Astrocyte of the spinal cord (primary cell): ENCODE data around the gene SEC24A.
"Not testable (repeated sequence)": the region's sequence is repeated elsewhere in the genome, so short reads cannot be mapped to it uniquely, and the experiment has no call there.

ENCODE experiments used
- DNase-seq: peaks from one replicate; pipeline ENCODE4 v3.0.0; 2011; ENCODE audit warnings: low read depth, low spot score
- H3K4me3 ChIP-seq: 2 replicates; pipeline ENCODE4 v1.5.1; 2011; ENCODE audit warnings: low read depth, mild to moderate bottlenecking, low read length, moderate library complexity
- in situ Hi-C: cut with HindIII; loops from 2 replicates; pipeline ENCODE4 v1.10.0; 2017; ENCODE audit warnings: low sequenced_read_pairs
- TF ChIP-seq, protein P1 (sequence below): IDR thresholded peaks from 2 replicates; pipeline ENCODE4 v1.5.1; 2012; ENCODE audit warnings: low read depth, mild to moderate bottlenecking, low read length, inconsistent platforms

The SEC24A gene

DNA sequence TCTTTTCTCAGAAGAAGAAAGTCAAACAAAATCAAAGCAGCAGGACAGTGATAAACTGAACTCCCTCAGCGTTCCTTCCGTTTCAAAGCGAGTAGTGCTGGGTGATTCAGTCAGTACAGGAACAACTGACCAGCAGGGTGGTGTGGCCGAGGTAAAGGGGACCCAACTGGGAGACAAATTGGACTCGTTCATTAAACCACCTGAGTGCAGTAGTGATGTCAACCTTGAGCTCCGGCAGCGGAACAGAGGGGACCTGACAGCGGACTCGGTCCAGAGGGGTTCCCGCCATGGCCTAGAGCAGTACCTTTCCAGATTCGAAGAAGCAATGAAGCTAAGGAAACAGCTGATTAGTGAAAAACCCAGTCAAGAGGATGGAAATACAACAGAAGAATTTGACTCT is 92.5 kb downstream of the SEC24A start:
- TF ChIP-seq, protein P1, sequence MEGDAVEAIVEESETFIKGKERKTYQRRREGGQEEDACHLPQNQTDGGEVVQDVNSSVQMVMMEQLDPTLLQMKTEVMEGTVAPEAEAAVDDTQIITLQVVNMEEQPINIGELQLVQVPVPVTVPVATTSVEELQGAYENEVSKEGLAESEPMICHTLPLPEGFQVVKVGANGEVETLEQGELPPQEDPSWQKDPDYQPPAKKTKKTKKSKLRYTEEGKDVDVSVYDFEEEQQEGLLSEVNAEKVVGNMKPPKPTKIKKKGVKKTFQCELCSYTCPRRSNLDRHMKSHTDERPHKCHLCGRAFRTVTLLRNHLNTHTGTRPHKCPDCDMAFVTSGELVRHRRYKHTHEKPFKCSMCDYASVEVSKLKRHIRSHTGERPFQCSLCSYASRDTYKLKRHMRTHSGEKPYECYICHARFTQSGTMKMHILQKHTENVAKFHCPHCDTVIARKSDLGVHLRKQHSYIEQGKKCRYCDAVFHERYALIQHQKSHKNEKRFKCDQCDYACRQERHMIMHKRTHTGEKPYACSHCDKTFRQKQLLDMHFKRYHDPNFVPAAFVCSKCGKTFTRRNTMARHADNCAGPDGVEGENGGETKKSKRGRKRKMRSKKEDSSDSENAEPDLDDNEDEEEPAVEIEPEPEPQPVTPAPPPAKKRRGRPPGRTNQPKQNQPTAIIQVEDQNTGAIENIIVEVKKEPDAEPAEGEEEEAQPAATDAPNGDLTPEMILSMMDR = no peak
- no peak for DNase-seq
- in situ Hi-C loops = no loop called here
- no peak overlapping the region for H3K4me3 ChIP-seq

DNA sequence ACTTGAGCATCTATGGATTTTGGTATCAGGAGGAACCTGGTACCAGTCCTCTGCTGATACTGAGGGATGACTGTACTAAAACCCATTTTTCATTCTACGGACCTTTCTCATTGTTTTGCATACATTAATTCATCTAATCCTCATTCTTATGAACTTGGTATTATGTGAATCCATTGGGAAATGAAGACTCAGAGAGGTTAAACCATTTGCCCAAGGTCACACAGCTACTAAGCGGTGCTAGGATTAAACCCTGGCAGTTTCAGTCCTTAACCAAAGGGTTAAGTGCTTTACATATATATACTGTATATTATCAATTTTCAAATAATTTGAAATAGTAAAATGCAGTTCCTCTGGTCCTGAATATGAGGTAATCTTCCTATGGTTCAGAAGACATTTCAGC is 93.5 kb downstream of the SEC24A start:
- no peak overlapping the region for H3K4me3 ChIP-seq
- TF ChIP-seq, protein P1 = no peak
- in situ Hi-C loops = no loop called here
- DNase-seq = no peak

DNA sequence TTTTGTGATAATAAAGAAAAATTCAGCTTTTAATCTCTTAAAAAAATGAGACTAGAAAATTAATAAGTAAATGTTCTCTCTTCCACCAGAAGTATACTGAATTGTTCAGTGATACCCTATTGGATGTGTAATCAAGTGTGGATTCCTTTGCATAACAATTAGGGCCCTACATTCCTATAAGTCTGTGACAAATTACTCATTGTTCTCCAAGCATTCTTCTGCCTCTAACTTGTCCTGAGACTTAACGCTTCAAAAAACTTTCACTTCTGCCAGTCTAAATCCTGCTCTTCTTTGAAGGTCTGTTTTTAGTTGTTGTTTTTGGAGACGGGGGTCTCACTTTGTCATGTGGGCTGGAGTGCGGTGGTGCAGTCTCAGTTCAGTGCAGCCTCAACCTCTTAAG is 100.8 kb downstream of the SEC24A start:
- H3K4me3 ChIP-seq = no peak overlapping the region
- DNase-seq = no peak
- in situ Hi-C loops = no loop called here
- TF ChIP-seq, protein P1 = no peak

DNA sequence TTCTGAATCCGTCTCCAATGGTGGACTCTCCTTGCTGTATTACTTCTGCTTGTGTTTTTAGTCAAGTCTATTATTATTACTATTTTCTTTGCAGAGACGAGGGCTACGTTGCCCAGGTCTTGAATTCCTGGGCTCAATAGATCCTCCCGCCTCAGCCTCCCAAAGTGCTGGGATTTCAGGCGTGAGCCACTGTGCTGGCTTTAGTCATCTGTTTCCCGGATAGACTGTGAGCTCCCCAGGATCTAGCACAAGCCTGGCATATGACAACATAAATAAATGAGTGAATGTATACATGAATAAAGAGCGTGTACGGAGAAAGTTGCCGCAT is 109.6 kb downstream of the SEC24A start:
- H3K4me3 ChIP-seq = peak overlapping the region; percentile 84
- in situ Hi-C loops = no loop called here
- TF ChIP-seq, protein P1 = no peak
- no peak for DNase-seq

DNA sequence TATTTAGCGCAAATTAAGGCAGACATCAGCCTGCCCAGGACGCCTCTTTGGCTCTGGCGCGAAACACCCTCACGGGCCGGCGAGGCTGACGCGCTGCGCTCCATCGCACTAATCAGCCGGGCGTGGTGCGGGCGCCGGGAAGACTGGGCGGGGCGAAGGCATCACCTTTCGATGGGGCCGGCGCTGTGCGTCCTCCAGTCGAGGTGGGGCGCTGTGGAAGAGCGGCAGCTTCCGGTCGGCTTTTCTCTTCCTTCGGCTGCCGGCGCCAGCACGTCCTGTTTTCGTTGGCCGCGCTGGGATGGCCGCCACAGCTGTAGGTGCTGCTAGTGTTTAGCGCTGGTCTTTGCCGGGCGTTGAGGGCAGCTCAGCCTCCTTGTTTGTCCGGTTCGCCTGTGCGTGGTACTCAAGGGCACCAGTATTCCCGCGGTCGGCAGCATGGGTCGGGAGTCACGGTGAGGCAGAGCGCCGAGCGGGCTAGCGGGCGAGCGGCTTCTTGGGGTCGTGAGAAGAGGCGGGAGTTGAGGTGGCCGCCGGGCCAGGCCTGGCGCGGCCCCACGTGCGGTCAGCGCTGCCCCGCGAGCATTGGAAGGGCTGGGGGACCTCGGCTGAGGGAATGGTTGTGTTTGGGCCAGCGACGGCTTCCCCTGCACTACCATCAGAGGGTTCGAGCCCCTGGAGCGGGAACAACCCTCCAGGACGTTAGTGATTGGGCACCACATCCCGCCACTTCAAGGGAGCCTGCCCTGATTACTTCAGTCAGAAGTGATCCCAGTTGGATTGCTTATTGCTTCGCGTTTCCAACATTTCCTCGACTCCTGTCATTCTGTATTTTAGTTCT is 110.1 kb downstream of the SEC24A start, which contains the start of gene DDX46:
Gene DDX46, plus strand, starts transcription at position 276 of the 838 bp plus-strand sequence. Its CDS starts 160 bp downstream, at position 436.
- in situ Hi-C loops = no loop called here
- peak; percentile 94 for DNase-seq

DNA sequence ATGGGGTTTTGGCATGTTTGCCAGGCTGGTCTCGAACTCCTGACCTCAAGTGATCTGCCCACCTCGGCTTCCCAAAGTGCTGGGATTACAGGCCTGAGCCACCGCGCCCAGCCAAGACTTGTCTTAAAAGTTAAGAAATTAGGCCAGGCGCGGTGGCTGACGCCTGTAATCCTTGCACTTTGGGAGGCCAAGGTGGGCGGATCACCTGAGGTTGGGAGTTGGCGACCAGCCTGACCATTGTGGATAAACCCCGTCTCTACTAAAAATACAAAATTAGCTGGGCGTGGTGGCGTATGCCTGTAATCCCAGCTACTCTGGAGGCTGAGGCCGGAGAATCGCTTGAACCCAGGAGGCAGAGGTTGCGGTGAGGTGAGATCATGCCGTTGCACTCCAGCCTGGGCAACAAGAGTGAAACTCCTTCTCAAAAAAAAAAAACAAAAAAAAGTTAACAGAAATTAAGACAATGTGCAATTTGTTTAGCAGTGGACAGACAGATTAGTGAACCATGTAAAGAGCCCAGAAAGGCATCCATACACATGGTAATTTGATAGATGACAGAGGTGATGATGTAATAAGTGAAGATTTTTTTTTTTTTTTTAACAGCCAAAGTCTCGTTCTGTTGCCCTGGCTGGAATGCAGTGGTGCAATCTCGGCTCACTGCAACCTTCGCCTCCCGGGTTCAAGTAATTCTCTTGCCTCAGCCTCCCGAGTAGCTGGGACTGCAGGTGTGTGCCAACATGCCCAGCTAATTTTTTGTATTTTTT is 119.1 kb downstream of the SEC24A start:
- H3K4me3 ChIP-seq, in situ Hi-C loops, DNase-seq: not testable (repeated sequence)

More for the DNA sequence above, 110.1 kb downstream of the SEC24A start, which contains the start of gene DDX46:
- TF ChIP-seq, protein P1 = peak; percentile 75
- H3K4me3 ChIP-seq = peak within 1 kb of the TSS; percentile 84

DNA sequence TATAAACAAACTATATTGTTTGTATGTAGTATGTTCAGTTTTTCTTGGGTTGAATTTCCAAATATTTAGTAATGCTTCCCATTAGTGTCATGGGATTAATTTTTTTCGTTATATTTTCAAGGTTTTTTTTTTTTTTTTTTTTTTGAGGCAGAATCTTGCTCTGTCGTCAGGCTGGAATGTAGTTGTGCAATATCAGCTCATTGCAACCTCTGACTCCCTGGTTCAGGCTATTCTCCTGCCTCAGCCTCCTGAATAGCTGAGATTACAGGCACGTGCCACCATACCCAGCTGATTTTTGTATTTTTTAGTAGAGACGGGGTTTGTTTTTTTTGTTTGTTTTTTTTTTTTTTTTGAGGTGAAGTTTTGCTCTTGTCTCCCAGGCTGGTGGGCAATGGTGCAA is 120.6 kb downstream of the SEC24A start:
- TF ChIP-seq, protein P1 = no peak
- no peak overlapping the region for H3K4me3 ChIP-seq
- DNase-seq = no peak
- in situ Hi-C loops = no loop called here
